LNCAP (cell line): Measurements from ENCODE around the gene VSNL1.

Source experiments
- TF ChIP-seq, protein P1 (sequence below): fragments of 450-650 bp; IDR thresholded peaks from 2 replicates; pipeline ENCODE4 v1.5.1; 2017; ENCODE audit warnings: mild to moderate bottlenecking

VSNL1 gene

DNA sequence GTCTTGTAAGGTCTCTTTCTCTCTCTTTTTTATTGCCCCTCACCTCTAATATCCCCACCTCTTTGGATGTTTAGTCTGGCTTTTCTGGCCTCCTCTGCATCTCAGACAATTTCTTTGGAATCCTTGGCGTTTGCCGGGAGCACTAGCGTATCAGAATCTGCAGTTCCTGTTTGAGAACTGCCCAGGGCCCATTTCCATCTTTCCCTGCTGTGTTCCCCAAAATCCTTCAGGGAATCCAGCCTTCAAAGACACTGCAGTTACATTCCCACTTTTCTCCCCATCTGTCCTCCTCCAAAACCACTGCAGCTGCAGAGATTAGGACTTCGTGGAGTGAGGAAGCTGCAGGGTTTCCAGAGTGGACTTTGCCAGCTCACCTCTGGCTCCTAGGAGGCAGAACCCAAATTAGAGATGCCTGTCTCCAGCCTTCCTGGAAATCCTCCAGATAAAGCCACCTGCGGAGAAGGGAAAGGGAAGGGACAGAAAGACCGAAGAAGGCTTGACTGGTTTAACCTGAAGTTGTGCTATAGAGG, 2.7 kb downstream of the VSNL1 start:
- TF ChIP-seq, protein P1, sequence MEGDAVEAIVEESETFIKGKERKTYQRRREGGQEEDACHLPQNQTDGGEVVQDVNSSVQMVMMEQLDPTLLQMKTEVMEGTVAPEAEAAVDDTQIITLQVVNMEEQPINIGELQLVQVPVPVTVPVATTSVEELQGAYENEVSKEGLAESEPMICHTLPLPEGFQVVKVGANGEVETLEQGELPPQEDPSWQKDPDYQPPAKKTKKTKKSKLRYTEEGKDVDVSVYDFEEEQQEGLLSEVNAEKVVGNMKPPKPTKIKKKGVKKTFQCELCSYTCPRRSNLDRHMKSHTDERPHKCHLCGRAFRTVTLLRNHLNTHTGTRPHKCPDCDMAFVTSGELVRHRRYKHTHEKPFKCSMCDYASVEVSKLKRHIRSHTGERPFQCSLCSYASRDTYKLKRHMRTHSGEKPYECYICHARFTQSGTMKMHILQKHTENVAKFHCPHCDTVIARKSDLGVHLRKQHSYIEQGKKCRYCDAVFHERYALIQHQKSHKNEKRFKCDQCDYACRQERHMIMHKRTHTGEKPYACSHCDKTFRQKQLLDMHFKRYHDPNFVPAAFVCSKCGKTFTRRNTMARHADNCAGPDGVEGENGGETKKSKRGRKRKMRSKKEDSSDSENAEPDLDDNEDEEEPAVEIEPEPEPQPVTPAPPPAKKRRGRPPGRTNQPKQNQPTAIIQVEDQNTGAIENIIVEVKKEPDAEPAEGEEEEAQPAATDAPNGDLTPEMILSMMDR: no peak

DNA sequence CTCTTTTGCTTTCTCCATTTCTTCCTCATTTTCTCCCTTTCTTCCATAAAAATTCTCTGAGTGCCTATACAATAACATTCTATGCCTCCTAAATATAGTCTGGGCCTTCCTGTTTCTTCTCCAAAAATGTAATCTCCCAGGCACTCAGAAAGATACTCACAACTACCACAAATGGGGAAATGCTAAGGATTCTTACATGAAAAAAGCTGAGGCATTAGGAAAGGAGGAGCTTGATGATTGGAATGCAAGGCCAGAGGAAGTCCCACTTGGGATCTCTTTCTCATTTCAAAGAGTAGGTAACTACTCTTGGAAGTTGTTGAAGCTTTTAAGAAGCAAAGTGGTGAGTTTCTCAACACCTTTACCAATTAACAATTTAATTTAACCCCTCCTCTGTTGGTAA, 3.4 kb downstream of the VSNL1 start:
- TF ChIP-seq, protein P1: no peak

DNA sequence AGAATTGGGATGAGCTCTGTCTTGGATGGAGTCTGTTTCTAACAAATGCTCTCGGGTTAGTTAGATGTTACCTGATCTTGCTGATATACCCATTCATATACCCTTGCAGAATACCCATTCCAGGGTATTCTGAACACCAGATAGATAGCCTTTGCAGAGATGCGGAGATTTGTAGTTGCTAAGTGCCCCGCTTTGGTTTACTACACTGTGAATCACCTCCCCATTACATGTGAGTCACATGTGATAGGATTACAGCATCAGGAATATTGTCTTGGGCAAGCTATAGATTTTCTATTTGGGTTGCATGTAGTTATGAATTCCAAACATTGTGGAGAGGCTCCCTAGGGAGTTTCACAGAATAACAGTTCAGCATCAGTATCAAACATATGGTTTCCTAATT, 3.8 kb downstream of the VSNL1 start:
- TF ChIP-seq, protein P1: no peak

DNA sequence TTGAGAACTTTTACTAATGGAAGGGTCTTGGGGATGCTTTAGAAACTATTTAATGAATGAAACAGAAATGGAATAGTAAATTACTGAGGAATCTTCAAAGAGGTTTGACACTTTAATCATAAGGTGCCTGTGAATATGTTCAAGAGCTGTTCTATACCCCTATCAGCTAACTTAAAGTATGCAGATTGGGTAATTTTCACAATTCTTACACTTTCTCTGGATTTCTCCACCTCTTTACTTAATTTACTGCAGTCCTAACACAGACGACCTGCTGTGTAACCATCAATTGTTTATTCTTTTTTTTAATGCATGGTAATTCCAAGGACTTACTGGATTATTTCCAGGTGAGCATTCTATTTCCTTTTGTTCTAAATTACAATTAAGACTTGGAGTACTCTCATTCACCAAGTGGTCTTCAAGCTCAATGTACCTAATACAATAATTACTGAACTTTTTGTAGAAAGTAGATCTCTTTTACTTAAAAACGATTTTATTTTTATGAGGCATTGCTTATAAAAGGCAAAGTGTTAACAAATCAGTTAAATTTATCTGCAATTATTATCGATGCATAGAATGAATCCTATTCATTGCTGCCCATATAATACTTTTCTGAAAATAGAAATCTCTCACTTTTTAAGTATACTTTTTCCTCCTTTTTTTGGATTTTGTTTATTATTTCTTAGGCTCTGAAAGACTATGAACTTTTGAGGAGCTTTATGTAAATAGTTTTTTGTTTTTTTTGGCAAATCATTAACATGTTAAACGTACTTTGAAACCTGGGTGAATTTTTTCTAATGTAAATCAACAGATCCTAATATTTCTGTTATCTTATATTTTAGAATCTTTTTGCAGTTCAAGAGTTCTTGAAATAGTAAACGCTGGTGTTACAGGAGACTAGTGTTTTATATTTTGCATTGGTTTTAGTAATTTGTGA, 5.5 kb downstream of the VSNL1 start:
- TF ChIP-seq, protein P1: no peak

DNA sequence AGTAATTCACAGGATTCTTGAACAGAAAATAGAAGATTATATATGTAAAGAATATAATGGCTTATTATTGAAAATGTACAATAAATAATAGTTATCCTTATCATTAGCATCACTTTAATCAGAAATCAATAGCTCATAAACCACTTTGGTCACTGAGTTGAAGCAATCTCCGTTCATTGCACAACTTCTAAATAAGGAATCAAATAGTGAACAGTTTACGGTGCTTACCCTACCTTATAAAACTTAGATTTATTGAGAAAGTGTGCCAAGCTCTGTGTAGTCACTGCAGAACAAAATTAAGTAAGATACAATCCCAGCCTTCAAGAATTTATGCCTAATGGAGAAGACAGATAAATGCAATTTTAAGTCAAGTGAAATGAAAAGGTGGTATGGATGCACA, 6.7 kb downstream of the VSNL1 start:
- TF ChIP-seq, protein P1: no peak

DNA sequence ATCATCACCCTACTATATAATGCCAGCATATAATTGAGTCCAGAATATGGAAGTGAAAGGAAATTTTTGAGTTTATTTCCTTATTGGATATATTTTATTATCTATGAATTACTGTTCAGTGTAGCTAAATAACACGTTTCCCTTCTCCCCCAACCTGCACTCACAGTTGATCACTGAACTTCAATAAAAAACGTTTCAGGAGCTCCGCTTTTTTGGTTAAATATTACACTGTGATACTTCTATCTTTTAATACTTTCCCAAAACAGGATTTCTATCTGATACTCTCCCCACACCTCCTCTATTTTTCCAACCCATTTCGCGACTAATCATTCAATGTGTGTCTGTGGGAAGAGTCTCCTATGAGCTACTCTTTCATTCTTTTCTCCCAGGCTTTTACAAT, 7.2 kb downstream of the VSNL1 start:
- TF ChIP-seq, protein P1: no peak

DNA sequence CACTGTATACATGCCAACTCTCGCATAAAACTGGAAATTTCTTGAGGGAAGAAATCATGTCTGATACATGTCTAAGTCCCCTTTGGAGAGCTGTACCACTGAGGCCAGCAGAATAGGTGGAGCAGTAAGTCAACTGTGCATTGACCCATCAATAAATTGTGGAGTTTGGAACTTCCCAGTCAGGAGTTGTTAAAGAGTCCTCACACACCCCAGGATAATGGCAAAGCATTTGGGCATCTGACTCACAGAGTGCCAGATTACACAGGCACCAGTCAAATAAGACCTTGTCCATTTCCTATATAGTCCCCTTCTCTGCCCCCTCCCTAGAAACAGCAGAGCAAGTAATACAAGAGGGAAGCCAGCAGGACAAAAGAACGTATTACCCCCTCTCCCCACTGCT, 10.4 kb downstream of the VSNL1 start:
- TF ChIP-seq, protein P1: no peak
